H1 (cell line): ENCODE measurements around the gene FTSJ3. TPM values are rescaled to one million over a fixed set of nuclear protein-coding genes. Genes with fewer than 3 reads are reported as not detected.

Source experiments
- CTCF ChIA-PET: fragments of 300-600 bp; sonication (Branson Sonifier 250); formaldehyde crosslinking; loops from one replicate; lab custom pipeline; 2021; ENCODE audit not compliant: partially characterized antibody; lab: Charles Lee
- POLR2A ChIA-PET: fragments of 300-600 bp; sonication (Branson Sonifier 250); formaldehyde crosslinking; loops from one replicate; lab custom pipeline; 2021; ENCODE audit warnings: inconsistent platforms; ENCODE audit not compliant: partially characterized antibody; lab: Charles Lee
- DNase-seq, 2 experiments: peaks; one replicate each; pipeline versions ENCODE4 v3.0.0 to v3.0.0-alpha.2; 2010 to 2022; ENCODE audit warnings: low spot score in 2 of 2, low read depth in 1 of 2, mixed read lengths in 1 of 2
- FAIRE-seq: peaks from 2 replicates; lab custom pipeline; 2011; peaks lifted over from hg19 to GRCh38; lab: Jason Lieb, UNC
- H2AFZ ChIP-seq: 2 replicates; pipeline ENCODE4 v1.8.1; 2012; ENCODE audit warnings: low read length, inconsistent platforms
- H2AK5ac ChIP-seq: 2 replicates; pipeline ENCODE4 v1.6.1; 2013; ENCODE audit warnings: low read depth, low read length
- H2BK120ac ChIP-seq: replicated peaks from 2 replicates; pipeline ENCODE3; 2013; ENCODE audit warnings: low read depth, low read length, inconsistent platforms
- H2BK12ac ChIP-seq: 2 replicates; pipeline ENCODE4 v1.6.1; 2013; ENCODE audit warnings: low read depth, low read length
- H2BK15ac ChIP-seq: 2 replicates; pipeline ENCODE4 v1.6.1; 2013; ENCODE audit warnings: low read length
- H2BK20ac ChIP-seq: 2 replicates; pipeline ENCODE4 v1.6.1; 2013; ENCODE audit warnings: low read length
- H2BK5ac ChIP-seq: 2 replicates; pipeline ENCODE4 v1.6.1; 2013; ENCODE audit warnings: low read depth, low read length
- H3K14ac ChIP-seq: 2 replicates; pipeline ENCODE4 v1.6.1; 2013; ENCODE audit warnings: inconsistent platforms; ENCODE audit not compliant: insufficient read length
- H3K18ac ChIP-seq: 2 replicates; pipeline ENCODE4 v1.6.1; 2013; ENCODE audit warnings: low read length; ENCODE audit errors: extremely low read depth
- H3K23ac ChIP-seq: 2 replicates; pipeline ENCODE4 v1.6.1; 2013; ENCODE audit warnings: inconsistent platforms; ENCODE audit not compliant: insufficient read length
- H3K23me2 ChIP-seq: 2 replicates; pipeline ENCODE4 v1.6.1; 2013; ENCODE audit warnings: low read depth, low read length
- H3K27ac ChIP-seq: 2 replicates; pipeline ENCODE4 v1.6.1; 2011; ENCODE audit warnings: low read depth, low read length, inconsistent platforms
- H3K27me3 ChIP-seq, 4 experiments: replicated peaks in 1 of 4; 1 replicate in 1 of 4; 2 replicates in 3 of 4; pipeline versions ENCODE4 v1.6.1 to v1.8.1; 2011 to 2013; ENCODE audit warnings: low read length in 3 of 4, mild to moderate bottlenecking in 3 of 4, inconsistent platforms in 2 of 4, mixed read lengths in 2 of 4, moderate library complexity in 1 of 4; ENCODE audit not compliant: control insufficient read depth in 3 of 4, insufficient read depth in 3 of 4; ENCODE audit errors: extremely low read depth in 1 of 4
- H3K36me3 ChIP-seq, 4 experiments: 2 replicates each; pipeline versions ENCODE4 v1.6.1 to v1.8.1; 2011 to 2013; ENCODE audit warnings: mild to moderate bottlenecking in 4 of 4, low read length in 3 of 4, moderate library complexity in 2 of 4, control low read depth in 1 of 4, inconsistent platforms in 1 of 4; ENCODE audit not compliant: insufficient read depth in 4 of 4, control insufficient read depth in 2 of 4
- H3K4ac ChIP-seq: replicated peaks from 2 replicates; pipeline ENCODE3; 2013; ENCODE audit warnings: low read length, low read depth, mixed read lengths, inconsistent platforms; ENCODE audit not compliant: insufficient read length
- H3K4me1 ChIP-seq, 4 experiments: replicated peaks in 1 of 4; 1 replicate in 1 of 4; 2 replicates in 3 of 4; pipeline versions ENCODE4 v1.6.1 to v1.8.1; 2011 to 2013; ENCODE audit warnings: low read length in 3 of 4, inconsistent platforms in 2 of 4, mixed read lengths in 1 of 4; ENCODE audit not compliant: insufficient read depth in 4 of 4, control insufficient read depth in 3 of 4
- H3K4me2 ChIP-seq, 2 experiments: 2 replicates each; pipeline versions ENCODE4 v1.6.1 to v1.8.1; 2011 to 2013; ENCODE audit warnings: low read depth in 2 of 2, low read length in 2 of 2, control low read depth in 1 of 2, inconsistent platforms in 1 of 2, mild to moderate bottlenecking in 1 of 2; ENCODE audit not compliant: insufficient read depth in 1 of 2
- H3K4me3 ChIP-seq, 4 experiments: fragments of 200-600, 300-600 bp in 1 of 4; sonication (generic), shearing (Covaris generic), sonication (Bioruptor Twin) in 1 of 4; 2 replicates each; pipeline versions ENCODE4 v1.5.1 to v1.8.1; 2011 to 2016; ENCODE audit warnings: low read length in 4 of 4, low read depth in 3 of 4, control low read depth in 2 of 4, inconsistent platforms in 2 of 4, mild to moderate bottlenecking in 2 of 4, mixed read lengths in 1 of 4, moderate library complexity in 1 of 4; ENCODE audit not compliant: insufficient read depth in 2 of 4; ENCODE audit errors: extremely low read depth in 1 of 4
- H3K56ac ChIP-seq: replicated peaks from 2 replicates; pipeline ENCODE3; 2013; ENCODE audit warnings: low read depth, mild to moderate bottlenecking, mixed read lengths, low read length, inconsistent platforms; ENCODE audit not compliant: insufficient read length
- H3K79me1 ChIP-seq: 2 replicates; pipeline ENCODE4 v1.6.1; 2013; ENCODE audit warnings: low read depth, low read length, control low read depth
- H3K79me2 ChIP-seq, 2 experiments: 2 replicates each; pipeline versions ENCODE4 v1.6.1 to v1.8.1; 2012 to 2013; ENCODE audit warnings: low read length in 2 of 2, mild to moderate bottlenecking in 2 of 2, inconsistent platforms in 1 of 2; ENCODE audit not compliant: insufficient read depth in 2 of 2, control insufficient read depth in 1 of 2
- H3K9ac ChIP-seq, 4 experiments: replicated peaks in 1 of 4; 1 replicate in 1 of 4; 2 replicates in 3 of 4; pipeline versions ENCODE4 v1.6.1 to v1.8.1; 2011 to 2013; ENCODE audit warnings: low read depth in 3 of 4, low read length in 3 of 4, control low read depth in 2 of 4, mild to moderate bottlenecking in 2 of 4, moderate library complexity in 2 of 4, inconsistent platforms in 1 of 4; ENCODE audit errors: extremely low read depth in 1 of 4
- H3K9me3 ChIP-seq, 2 experiments: 2 replicates each; pipeline versions ENCODE4 v1.6.1 to v1.8.1; 2012 to 2013; ENCODE audit warnings: mild to moderate bottlenecking in 2 of 2, moderate library complexity in 2 of 2, control low read depth in 1 of 2, inconsistent platforms in 1 of 2, low read depth in 1 of 2, low read length in 1 of 2, mixed read lengths in 1 of 2; ENCODE audit not compliant: insufficient read depth in 2 of 2
- H4K20me1 ChIP-seq, 2 experiments: replicated peaks in 1 of 2; 2 replicates each; pipeline versions ENCODE3 to v1.8.1; 2011 to 2013; ENCODE audit warnings: inconsistent platforms in 2 of 2, low read length in 2 of 2, mild to moderate bottlenecking in 1 of 2; ENCODE audit not compliant: insufficient read depth in 2 of 2, control insufficient read depth in 1 of 2
- H4K5ac ChIP-seq: 2 replicates; pipeline ENCODE4 v1.6.1; 2013; ENCODE audit warnings: low read length, low read depth, mixed read lengths, inconsistent platforms; ENCODE audit not compliant: insufficient read length
- H4K8ac ChIP-seq: 2 replicates; pipeline ENCODE4 v1.8.0; 2013; ENCODE audit warnings: mild to moderate bottlenecking, moderate library complexity, low read length, inconsistent platforms; ENCODE audit not compliant: insufficient read depth; ENCODE audit errors: extremely low read depth
- H4K91ac ChIP-seq: replicated peaks from 2 replicates; pipeline ENCODE3; 2013; ENCODE audit warnings: low read length, mixed read lengths, inconsistent platforms; ENCODE audit not compliant: insufficient read length
- BACH1 ChIP-seq: IDR thresholded peaks from 2 replicates; pipeline ENCODE4 v1.6.1; 2012; ENCODE audit warnings: low read length, improper control_type of control experiment
- CBX5 ChIP-seq: fragments of 300-800, 300-1000 bp; sonication (generic); IDR thresholded peaks from 2 replicates; pipeline ENCODE4 v1.7.1; 2016; ENCODE audit warnings: antibody characterized with exemption, low read length, low read depth
- CEBPB ChIP-seq: IDR thresholded peaks from 2 replicates; pipeline ENCODE4 v1.6.1; 2012; ENCODE audit warnings: low read depth, low read length
- CTBP2 ChIP-seq: IDR thresholded peaks from 2 replicates; pipeline ENCODE4 v1.7.0; 2011; ENCODE audit warnings: borderline replicate concordance, mild to moderate bottlenecking, moderate library complexity, mixed read lengths, low read length; ENCODE audit not compliant: insufficient read depth, insufficient read length
- RFX5 ChIP-seq: IDR thresholded peaks from 2 replicates; pipeline ENCODE4 v1.6.1; 2011; ENCODE audit warnings: low read depth, low read length, improper control_type of control experiment, borderline replicate concordance
- SIX5 ChIP-seq: IDR thresholded peaks from 2 replicates; pipeline ENCODE4 v1.6.1; 2011; ENCODE audit warnings: mild to moderate bottlenecking, low read depth, low read length
- WGBS, 2 experiments: shearing (Covaris generic) in 1 of 2; methylation state at CpG; one replicate each; pipeline versions ENCODE4 v1.1.6 to v1.1.7; 2013 to 2015; ENCODE audit warnings: low lambda C conversion rate in 2 of 2, mixed read lengths in 2 of 2, inconsistent platforms in 1 of 2, low coverage in 1 of 2, missing lambda C conversion rate in 1 of 2; ENCODE audit not compliant: insufficient replicate concordance in 2 of 2, insufficient coverage in 1 of 2, insufficient read length in 1 of 2; ENCODE audit errors: extremely low coverage in 1 of 2, missing lambda C conversion rate in 1 of 2; 5-methylcytosine and 5-hydroxymethylcytosine counted together
- polyA plus RNA-seq, 7 experiments: library from polyadenylated mRNA; depleted of rRNA in 3 of 7; stranded (reverse) in 5 of 7; unstranded in 2 of 7; fragments of >200 nt in 5 of 7; fragments of 200-250 nt in 2 of 7; gene quantifications; 1 replicate in 5 of 7; 2 replicates in 1 of 7; 4 replicates in 1 of 7; pipeline versions ENCODE4 v1.2.1 to v1.2.3, GENCODE V29; 2011 to 2013; ENCODE audit warnings: missing spikeins in 2 of 7, mixed read lengths in 2 of 7
- total RNA-seq: library from RNA; stranded (reverse); fragmentation: NEBNext Ultra II Directional; extraction: Animal tissue kit (Norgen Biotek cat#: 25700); gene quantifications from 2 replicates; pipeline ENCODE4 v1.2.1, GENCODE V29; 2021

Gene FTSJ3
- total and polyA plus RNA-seq, 2 of the 8 experiments (the other 6 are each of a cell fraction or from before 2014, with no cell fraction given): 42.7 to 77.2 TPM

DNA sequence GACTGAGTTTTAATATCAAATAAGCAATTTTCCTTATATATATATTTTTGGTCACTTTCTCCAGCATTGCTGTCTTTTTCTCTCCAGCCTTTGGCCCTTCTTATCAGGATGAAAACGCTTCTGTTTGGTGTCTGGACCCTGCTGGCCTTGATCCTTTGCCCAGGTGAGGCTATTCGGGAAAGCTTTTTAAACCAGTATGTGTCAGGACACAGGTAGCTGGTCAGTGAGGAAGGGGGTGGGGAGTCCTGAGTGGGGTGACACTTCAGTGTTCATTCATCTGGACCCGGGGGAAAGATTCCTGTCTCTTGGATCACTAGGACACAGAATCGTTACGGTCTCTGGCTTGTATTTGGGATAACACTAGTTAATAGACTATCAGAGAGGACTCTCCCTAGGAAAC, 27.2 kb upstream of the FTSJ3 start:
- Histone ChIP-seq H3K9ac (no peak overlapping the region), H3K4me2 (no peak overlapping the region), H4K91ac (no peak overlapping the region), H3K4me3 (no peak overlapping the region), H2BK20ac (no peak overlapping the region), H2AFZ (no peak overlapping the region), H3K79me1 (no peaks in the 10 kb centered on the region), H3K23me2 (no peaks in the 10 kb centered on the region), H3K23ac (no peak overlapping the region), H3K27ac (no peak overlapping the region), H3K4me1 (no peaks in the 10 kb centered on the region), H3K36me3 (no peaks in the 10 kb centered on the region), H3K27me3 (peaks cover 0 to 2% (median 1%) of the 10 kb centered on the region in 4 experiments; a peak in 3 of 7 replicates), H3K14ac (no peak overlapping the region), H4K5ac (no peak overlapping the region), H3K56ac (no peak overlapping the region), H2BK5ac (no peak overlapping the region), H2BK120ac (no peak overlapping the region), H4K8ac (no peak overlapping the region), H3K9me3 (no peaks in the 10 kb centered on the region), H2AK5ac (no peak overlapping the region), H3K4ac (no peak overlapping the region), H2BK12ac (no peak overlapping the region), H3K79me2 (no peaks in the 10 kb centered on the region), H4K20me1 (no peaks in the 10 kb centered on the region), H2BK15ac (no peak overlapping the region), H3K18ac (no peak overlapping the region)
- FAIRE-seq (no peak), DNase-seq (no peak)
- POLR2A ChIA-PET: no interaction called here
- WGBS, 2 experiments: 88% methylated on average over 5 of the region's 5 CpGs; no CpG with 5 or more reads in 1 of the 2 experiments
- CTCF ChIA-PET: interaction anchor here (0.8 to 8.9 kb wide), 4 partner anchors 8 to 28 kb away, joined by 4 to 77 read pairs (median 26); partner anchors contain the start of gene GH2
- TF ChIP-seq RFX5 (no peak), CBX5 (no peak), BACH1 (no peak), CEBPB (no peak), CTBP2 (no peak), SIX5 (no peak)
